22Rv1 (cell line): Measurements from ENCODE around the gene ADGRG6.

Source experiments
- ZFX ChIP-seq: fragments of 450-650 bp; IDR thresholded peaks from 2 replicates; pipeline ENCODE4 v1.6.1; 2017; ENCODE audit warnings: antibody characterized with exemption, borderline replicate concordance
- TF ChIP-seq, protein P1 (sequence below): fragments of 450-650 bp; IDR thresholded peaks from 2 replicates; pipeline ENCODE4 v1.5.1; 2017; ENCODE audit warnings: mild to moderate bottlenecking

DNA sequence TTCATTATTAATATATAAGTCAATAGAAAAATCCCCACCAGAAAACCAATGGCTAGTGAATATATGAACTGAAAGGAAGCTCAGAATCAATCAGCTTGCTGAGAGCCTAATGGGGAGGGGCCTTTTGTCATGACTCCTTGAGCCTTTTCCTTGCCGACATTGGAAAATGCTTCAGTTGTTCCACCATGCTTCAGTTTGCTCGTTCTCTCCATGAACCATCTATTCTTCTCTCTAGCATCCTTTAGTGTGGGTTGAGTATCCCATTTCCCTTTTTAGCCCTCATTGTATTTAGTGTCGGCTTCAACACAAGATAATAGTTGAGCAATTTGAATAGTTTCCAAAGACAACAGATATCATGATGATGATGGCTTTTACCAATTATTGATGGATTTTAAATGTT lies 139.9 kb downstream of the ADGRG6 start:
- TF ChIP-seq, protein P1, sequence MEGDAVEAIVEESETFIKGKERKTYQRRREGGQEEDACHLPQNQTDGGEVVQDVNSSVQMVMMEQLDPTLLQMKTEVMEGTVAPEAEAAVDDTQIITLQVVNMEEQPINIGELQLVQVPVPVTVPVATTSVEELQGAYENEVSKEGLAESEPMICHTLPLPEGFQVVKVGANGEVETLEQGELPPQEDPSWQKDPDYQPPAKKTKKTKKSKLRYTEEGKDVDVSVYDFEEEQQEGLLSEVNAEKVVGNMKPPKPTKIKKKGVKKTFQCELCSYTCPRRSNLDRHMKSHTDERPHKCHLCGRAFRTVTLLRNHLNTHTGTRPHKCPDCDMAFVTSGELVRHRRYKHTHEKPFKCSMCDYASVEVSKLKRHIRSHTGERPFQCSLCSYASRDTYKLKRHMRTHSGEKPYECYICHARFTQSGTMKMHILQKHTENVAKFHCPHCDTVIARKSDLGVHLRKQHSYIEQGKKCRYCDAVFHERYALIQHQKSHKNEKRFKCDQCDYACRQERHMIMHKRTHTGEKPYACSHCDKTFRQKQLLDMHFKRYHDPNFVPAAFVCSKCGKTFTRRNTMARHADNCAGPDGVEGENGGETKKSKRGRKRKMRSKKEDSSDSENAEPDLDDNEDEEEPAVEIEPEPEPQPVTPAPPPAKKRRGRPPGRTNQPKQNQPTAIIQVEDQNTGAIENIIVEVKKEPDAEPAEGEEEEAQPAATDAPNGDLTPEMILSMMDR, result no peak
- TF ChIP-seq ZFX, result no peak
